ENCODE results near the gene LRMDA. TPM values are rescaled to one million over a fixed set of nuclear protein-coding genes. Genes with fewer than 3 reads are reported as not detected.

LRMDA gene
- total and polyA plus RNA-seq, 2 of the 8 experiments (the other 6 are each of a cell fraction or from before 2014, with no cell fraction given) = 0.86 to 2.8 TPM

DNA sequence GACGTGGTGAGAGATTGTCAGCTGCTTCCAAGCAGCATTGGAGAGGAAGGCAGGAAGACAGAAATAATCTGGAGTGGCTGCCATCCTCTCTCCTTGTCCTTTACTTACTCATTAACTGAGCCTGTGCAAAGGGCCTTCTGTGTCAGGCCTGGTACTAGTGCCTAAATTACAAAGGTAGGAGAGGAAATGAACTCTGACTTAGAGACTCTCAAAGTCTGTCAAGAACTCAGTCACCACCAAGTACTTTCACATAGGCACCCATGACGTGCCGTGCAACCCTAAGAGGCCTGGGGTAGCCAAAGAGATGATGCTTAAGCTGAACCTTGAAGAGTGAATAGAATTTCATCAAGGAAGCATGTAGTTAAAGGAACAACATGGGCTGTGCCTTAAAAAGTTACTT, 866.9 kb downstream of the LRMDA start:
- WGBS, 2 experiments (ENCODE audit: extremely low coverage in 1 of 2, insufficient coverage in 1 of 2, insufficient read length in 1 of 2, insufficient replicate concordance in 2 of 2, low coverage in 1 of 2, low lambda C conversion rate in 2 of 2, missing lambda C conversion rate in 1 of 2) = 87% methylated on average over 3 of the region's 3 CpGs; no CpG with 5 or more reads in 1 of the 2 experiments
- H4K8ac ChIP-seq (ENCODE audit: extremely low read depth, insufficient read depth, low read length) = no peak overlapping the region
- no peak overlapping the region for H3K23ac ChIP-seq (ENCODE audit: insufficient read length)
- H3K27me3 ChIP-seq (replicated peaks in 1 of 4; ENCODE audit: control insufficient read depth in 3 of 4, extremely low read depth in 1 of 4, insufficient read depth in 3 of 4, low read length in 3 of 4) = peaks cover 0 to 2% (median 0%) of the 10 kb centered on the region in 4 experiments; a peak in 1 of 7 replicates
- no peaks in the 10 kb centered on the region for H3K79me1 ChIP-seq (ENCODE audit: low read depth, low read length)
- DNase-seq (ENCODE audit: low read depth in 1 of 2, low spot score in 2 of 2) (no peak), FAIRE-seq (no peak)
- no peak overlapping the region for H3K14ac ChIP-seq (ENCODE audit: insufficient read length)
- H2AK5ac ChIP-seq (ENCODE audit: low read depth, low read length) = no peak overlapping the region
- H2BK20ac ChIP-seq (ENCODE audit: low read length) = no peak overlapping the region
- no peaks in the 10 kb centered on the region for H3K9me3 ChIP-seq (ENCODE audit: insufficient read depth in 2 of 2, low read depth in 1 of 2, low read length in 1 of 2)
- H2BK12ac ChIP-seq (ENCODE audit: low read depth, low read length) = no peak overlapping the region
- ChIA-PET CTCF (ENCODE audit: partially characterized antibody) (interaction anchor here (0.6 to 2.0 kb wide), 7 partner anchors 8 to 371 kb away, joined by 3 to 5 read pairs (median 3); no protein-coding TSS in a partner anchor), POLR2A (ENCODE audit: partially characterized antibody) (no interaction called here)
- peaks cover 0 to 12% (median 3%) of the 10 kb centered on the region in 4 experiments; a peak in 3 of 7 replicates for H3K4me1 ChIP-seq (replicated peaks in 1 of 4; ENCODE audit: control insufficient read depth in 3 of 4, insufficient read depth in 4 of 4, low read length in 3 of 4)
- no peak overlapping the region for H3K4me2 ChIP-seq (ENCODE audit: insufficient read depth in 1 of 2, low read depth in 2 of 2, low read length in 2 of 2)
- H3K79me2 ChIP-seq (ENCODE audit: control insufficient read depth in 1 of 2, insufficient read depth in 2 of 2, low read length in 2 of 2) = no peaks in the 10 kb centered on the region
- no peak overlapping the region for H2BK120ac ChIP-seq (replicated peaks; ENCODE audit: low read depth, low read length)
- TF ChIP-seq, protein P1, sequence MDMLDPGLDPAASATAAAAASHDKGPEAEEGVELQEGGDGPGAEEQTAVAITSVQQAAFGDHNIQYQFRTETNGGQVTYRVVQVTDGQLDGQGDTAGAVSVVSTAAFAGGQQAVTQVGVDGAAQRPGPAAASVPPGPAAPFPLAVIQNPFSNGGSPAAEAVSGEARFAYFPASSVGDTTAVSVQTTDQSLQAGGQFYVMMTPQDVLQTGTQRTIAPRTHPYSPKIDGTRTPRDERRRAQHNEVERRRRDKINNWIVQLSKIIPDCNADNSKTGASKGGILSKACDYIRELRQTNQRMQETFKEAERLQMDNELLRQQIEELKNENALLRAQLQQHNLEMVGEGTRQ (IDR thresholded peaks at IDR 0.05; ENCODE audit: low read length) = no peak
- TF ChIP-seq, protein P2, sequence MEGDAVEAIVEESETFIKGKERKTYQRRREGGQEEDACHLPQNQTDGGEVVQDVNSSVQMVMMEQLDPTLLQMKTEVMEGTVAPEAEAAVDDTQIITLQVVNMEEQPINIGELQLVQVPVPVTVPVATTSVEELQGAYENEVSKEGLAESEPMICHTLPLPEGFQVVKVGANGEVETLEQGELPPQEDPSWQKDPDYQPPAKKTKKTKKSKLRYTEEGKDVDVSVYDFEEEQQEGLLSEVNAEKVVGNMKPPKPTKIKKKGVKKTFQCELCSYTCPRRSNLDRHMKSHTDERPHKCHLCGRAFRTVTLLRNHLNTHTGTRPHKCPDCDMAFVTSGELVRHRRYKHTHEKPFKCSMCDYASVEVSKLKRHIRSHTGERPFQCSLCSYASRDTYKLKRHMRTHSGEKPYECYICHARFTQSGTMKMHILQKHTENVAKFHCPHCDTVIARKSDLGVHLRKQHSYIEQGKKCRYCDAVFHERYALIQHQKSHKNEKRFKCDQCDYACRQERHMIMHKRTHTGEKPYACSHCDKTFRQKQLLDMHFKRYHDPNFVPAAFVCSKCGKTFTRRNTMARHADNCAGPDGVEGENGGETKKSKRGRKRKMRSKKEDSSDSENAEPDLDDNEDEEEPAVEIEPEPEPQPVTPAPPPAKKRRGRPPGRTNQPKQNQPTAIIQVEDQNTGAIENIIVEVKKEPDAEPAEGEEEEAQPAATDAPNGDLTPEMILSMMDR (IDR thresholded peaks at IDR 0.05; ENCODE audit: control extremely low read depth in 1 of 3, insufficient read depth in 1 of 3, low read depth in 1 of 3, low read length in 3 of 3) = no peak
- no peak for TF ChIP-seq YY1 (IDR thresholded peaks at IDR 0.05; ENCODE audit: low read depth, low read length)
- H3K56ac ChIP-seq (replicated peaks; ENCODE audit: insufficient read length, low read depth, low read length) = no peak overlapping the region
- H4K91ac ChIP-seq (replicated peaks; ENCODE audit: insufficient read length, low read length) = no peak overlapping the region
- no peak overlapping the region for H4K5ac ChIP-seq (ENCODE audit: insufficient read length, low read depth, low read length)
- no peak overlapping the region for H3K9ac ChIP-seq (replicated peaks in 1 of 4; ENCODE audit: extremely low read depth in 1 of 4, low read depth in 3 of 4, low read length in 3 of 4)
- no peak overlapping the region for H3K4me3 ChIP-seq (ENCODE audit: extremely low read depth in 1 of 4, insufficient read depth in 2 of 4, low read depth in 3 of 4, low read length in 4 of 4)
- H3K27ac ChIP-seq (ENCODE audit: low read depth, low read length) = no peak overlapping the region
- no peak overlapping the region for H2BK15ac ChIP-seq (ENCODE audit: low read length)
- no peak overlapping the region for H2AFZ ChIP-seq (ENCODE audit: low read length)
- no peak overlapping the region for H2BK5ac ChIP-seq (ENCODE audit: low read depth, low read length)
- no peaks in the 10 kb centered on the region for H3K36me3 ChIP-seq (ENCODE audit: control insufficient read depth in 2 of 4, insufficient read depth in 4 of 4, low read length in 3 of 4)
- H3K23me2 ChIP-seq (ENCODE audit: low read depth, low read length) = no peaks in the 10 kb centered on the region
- no peak overlapping the region for H3K18ac ChIP-seq (ENCODE audit: extremely low read depth, low read length)
- no peaks in the 10 kb centered on the region for H4K20me1 ChIP-seq (replicated peaks in 1 of 2; ENCODE audit: control insufficient read depth in 1 of 2, insufficient read depth in 2 of 2, low read length in 2 of 2)
- no peak overlapping the region for H3K4ac ChIP-seq (replicated peaks; ENCODE audit: insufficient read length, low read depth, low read length)
